PC-9 (cell line): ENCODE measurements around the gene BCL7B. TPM values are rescaled to one million over a fixed set of nuclear protein-coding genes. Genes with fewer than 3 reads are reported as not detected.
"Not testable (repeated sequence)": the region's sequence is repeated elsewhere in the genome, so short reads cannot be mapped to it uniquely, and the experiment has no call there.

Experiments used
- BruUV-seq: library from RNA; stranded (reverse); fragments of 400-500 nt; replicated peaks from 2 replicates; lab custom pipeline; 2021; lab: Mats Ljungman, UMichigan
- CTCF ChIA-PET: fragments of 300-600 bp; sonication (Branson Sonifier 250); formaldehyde crosslinking; loops from one replicate; lab custom pipeline; 2022; ENCODE audit warnings: antibody characterized with exemption; lab: Charles Lee
- POLR2A ChIA-PET: fragments of 300-600 bp; sonication (Branson Sonifier 250); formaldehyde crosslinking; loops from one replicate; lab custom pipeline; 2022; ENCODE audit warnings: antibody characterized with exemption; ENCODE audit not compliant: unreplicated experiment; lab: Charles Lee
- DNase-seq, 2 experiments: peaks; one replicate each; pipeline versions ENCODE4 v3.0.0 to v3.0.0-alpha.2; 2015 to 2022; ENCODE audit warnings: mixed read lengths in 1 of 2
- H2AFZ ChIP-seq: fragments of 200-600 bp; sonication (generic); 2 replicates; pipeline ENCODE4 v1.8.1; 2017; ENCODE audit warnings: antibody characterized with exemption
- H3F3A ChIP-seq: fragments of 200-600 bp; sonication (generic); 2 replicates; pipeline ENCODE4 v1.8.1; 2017; ENCODE audit warnings: antibody characterized with exemption, mild to moderate bottlenecking, low read depth; ENCODE audit not compliant: insufficient read depth
- H3K27ac ChIP-seq: fragments of 200-600 bp; sonication (generic); 2 replicates; pipeline ENCODE4 v1.6.1; 2016; ENCODE audit warnings: mixed run types
- H3K27me3 ChIP-seq: fragments of 200-600 bp; sonication (generic); 2 replicates; pipeline ENCODE4 v1.6.1; 2016; ENCODE audit warnings: low read depth, mixed run types; ENCODE audit not compliant: insufficient read depth
- H3K36me3 ChIP-seq: fragments of 200-600 bp; sonication (generic); 2 replicates; pipeline ENCODE4 v1.6.1; 2016; ENCODE audit warnings: low read depth, mixed run types
- H3K4me1 ChIP-seq: fragments of 200-600 bp; sonication (generic); replicated peaks from 2 replicates; pipeline ENCODE4 v1.6.1; 2016; ENCODE audit warnings: mixed run types; ENCODE audit not compliant: insufficient read depth
- H3K4me2 ChIP-seq: fragments of 200-600 bp; sonication (generic); 2 replicates; pipeline ENCODE4 v1.6.1; 2017; ENCODE audit warnings: mixed run types
- H3K4me3 ChIP-seq: fragments of 200-600 bp; sonication (generic); 2 replicates; pipeline ENCODE4 v1.6.1; 2016; ENCODE audit warnings: mixed run types
- H3K79me2 ChIP-seq: fragments of 200-600 bp; sonication (generic); 2 replicates; pipeline ENCODE4 v1.6.1; 2017; ENCODE audit warnings: low read depth, mixed run types
- H3K9me2 ChIP-seq: fragments of 200-600 bp; sonication (generic); 2 replicates; pipeline ENCODE4 v1.8.1; 2017; ENCODE audit warnings: mild to moderate bottlenecking; ENCODE audit not compliant: insufficient read depth
- H3K9me3 ChIP-seq: fragments of 200-600 bp; sonication (generic); 2 replicates; pipeline ENCODE4 v1.8.1; 2016; ENCODE audit warnings: low read depth; ENCODE audit not compliant: insufficient read depth
- H4K20me1 ChIP-seq: fragments of 200-600 bp; sonication (generic); 2 replicates; pipeline ENCODE4 v1.8.1; 2017; ENCODE audit not compliant: insufficient read depth
- CTCF ChIP-seq: fragments of 200-600 bp; sonication (generic); conservative IDR thresholded peaks from 2 replicates; pipeline ENCODE4 v1.6.1; 2017; ENCODE audit warnings: mixed run types, antibody characterized with exemption, mild to moderate bottlenecking, moderate library complexity
- EZH2 ChIP-seq: fragments of 200-600 bp; sonication (generic); IDR thresholded peaks from 2 replicates; pipeline ENCODE4 v1.8.0; 2017; ENCODE audit warnings: antibody characterized with exemption, low read depth
- intact Hi-C: fragments of 100-400 bp; cut with micrococcal nuclease; formaldehyde crosslinking; loops from one replicate; pipeline ENCODE4 v1.10.0; 2022; ENCODE audit not compliant: unreplicated experiment
- total RNA-seq: library from RNA; stranded (reverse); gene quantifications from 2 replicates; pipeline ENCODE4 v1.2.3, GENCODE V29; 2021

The BCL7B gene
- total RNA-seq, 1 experiment from 2014 or later, result 70.4 TPM

GRCh38 chr7:73582664-73583202, 25.2 kb upstream of the BCL7B start:
- intact Hi-C loops, result loop anchor here (10.0 kb wide), 1 partner anchor 242 kb away; no protein-coding TSS in a partner anchor
- H4K20me1 ChIP-seq, result no peaks in the 10 kb centered on the region
- ChIA-PET POLR2A (no interaction called here), CTCF (no interaction called here)
- no peak overlapping the region for H2AFZ ChIP-seq
- no peaks in the 10 kb centered on the region for H3K27me3 ChIP-seq
- H3K9me2 ChIP-seq, result no peaks in the 10 kb centered on the region
- no peaks in the 10 kb centered on the region for H3K9me3 ChIP-seq
- H3K4me2 ChIP-seq, result no peak overlapping the region
- peaks cover 22% of the 10 kb centered on the region; the same call in 1 of the 2 replicates for H3F3A ChIP-seq
- no peak for TF ChIP-seq CTCF
- no peak for TF ChIP-seq EZH2
- no peaks in the 10 kb centered on the region for H3K36me3 ChIP-seq
- H3K4me1 ChIP-seq, result peaks cover 22% of the 10 kb centered on the region
- H3K27ac ChIP-seq, result no peak overlapping the region
- DNase-seq, result no peak
- peaks cover 5% of the 10 kb centered on the region for H3K79me2 ChIP-seq
- BruUV-seq, result no TSS peak
- no peak overlapping the region for H3K4me3 ChIP-seq

DNA sequence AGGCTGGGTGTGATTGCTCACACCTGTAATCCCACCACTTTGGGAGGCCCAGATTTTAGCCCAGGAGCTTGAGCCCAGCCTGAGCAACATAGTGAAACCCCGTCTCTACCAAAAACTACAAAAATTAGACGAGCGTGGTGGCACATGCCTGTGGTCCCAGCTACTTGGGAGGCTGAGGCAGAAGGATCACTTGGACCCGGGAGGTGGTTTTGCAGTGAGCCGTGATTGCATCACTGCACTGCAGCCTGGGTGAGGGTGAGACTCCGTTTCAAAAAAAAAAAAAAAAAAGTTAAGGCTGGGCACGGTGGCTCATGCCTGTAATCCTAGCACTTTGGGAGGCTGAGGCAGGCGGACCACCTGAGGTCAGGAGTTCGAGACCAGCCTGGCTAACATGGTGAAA, 23.5 kb upstream of the BCL7B start:
- H3K27me3 ChIP-seq, H2AFZ ChIP-seq, CTCF ChIA-PET, H3K4me2 ChIP-seq, DNase-seq, H3K9me3 ChIP-seq, H3K9me2 ChIP-seq, H4K20me1 ChIP-seq, H3K36me3 ChIP-seq, BruUV-seq, POLR2A ChIA-PET, H3K4me3 ChIP-seq, H3K27ac ChIP-seq: not testable (repeated sequence)
- Histone ChIP-seq H3K4me1 (peaks cover 23% of the 10 kb centered on the region), H3F3A (peaks cover 14% of the 10 kb centered on the region; the same call in 1 of the 2 replicates), H3K79me2 (peaks cover 22% of the 10 kb centered on the region)
- intact Hi-C loops, result loop anchor here (10.0 kb wide), 1 partner anchor 244 kb away; no protein-coding TSS in a partner anchor

DNA sequence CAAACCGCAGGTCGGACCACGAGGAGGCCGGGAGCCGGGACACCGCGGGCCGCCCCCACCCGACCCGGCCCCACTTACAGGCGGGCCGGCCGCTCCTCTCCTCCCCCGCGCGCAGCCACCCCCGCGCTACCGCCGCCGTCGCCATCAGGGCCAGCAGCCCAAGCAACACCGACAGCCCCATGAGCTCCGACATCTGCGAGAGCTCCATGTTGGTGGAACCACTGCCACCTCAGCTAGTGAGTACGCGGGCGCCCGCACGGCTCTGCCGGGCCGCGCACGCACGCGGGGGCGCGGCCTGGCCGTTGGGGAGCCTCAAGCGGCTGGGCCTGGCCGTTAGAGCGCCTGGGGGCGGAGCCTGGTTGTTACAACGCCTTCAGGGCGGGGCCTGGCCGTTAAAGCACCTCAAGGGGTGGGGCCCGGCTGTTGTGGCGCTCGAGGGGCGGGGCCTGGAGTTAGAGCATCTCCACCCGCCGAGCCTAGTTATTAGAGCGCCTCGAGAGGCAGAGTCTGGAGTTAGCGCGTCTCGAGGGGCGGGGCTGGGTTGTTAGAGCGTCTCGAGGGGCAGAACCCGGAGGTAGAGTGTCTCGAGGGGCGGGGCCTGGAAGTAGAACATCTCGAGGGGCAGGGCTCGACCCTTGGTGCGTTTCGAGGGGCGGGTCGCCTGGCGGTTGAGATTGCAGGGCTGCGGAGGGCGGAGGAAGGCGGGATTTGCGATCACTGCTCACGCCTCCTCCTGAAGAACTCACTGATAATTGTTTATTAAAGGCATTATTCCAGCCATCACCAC, 21.0 kb upstream of the BCL7B start, which contains the start of gene TBL2:
Gene TBL2, minus strand, starts transcription at position 238 of the 787 bp plus-strand sequence. Its CDS starts 30 bp downstream, at position 208.
- peak within 1 kb of the TSS; percentile 80 for H3K4me2 ChIP-seq
- H3K4me3 ChIP-seq, result peak within 1 kb of the TSS; percentile 96
- H3F3A ChIP-seq, result peaks cover 11% of the 10 kb centered on the region; the same call in 1 of the 2 replicates
- peak; percentile 95 to 99 for DNase-seq
- H3K4me1 ChIP-seq, result peaks cover 16% of the 10 kb centered on the region
- no peaks in the 10 kb centered on the region for H3K9me2 ChIP-seq
- no peaks in the 10 kb centered on the region for H3K9me3 ChIP-seq
- H4K20me1 ChIP-seq, result peaks cover 15% of the 10 kb centered on the region
- intact Hi-C loops, result loop anchor here (5.0 kb wide), 1 partner anchor 56 kb away; the partner anchor contains the start of gene BAZ1B
- H3K27me3 ChIP-seq, result no peaks in the 10 kb centered on the region
- H3K27ac ChIP-seq, result peak within 1 kb of the TSS; percentile 73
- H3K36me3 ChIP-seq, result peaks cover 14% of the 10 kb centered on the region
- peaks cover 36% of the 10 kb centered on the region for H3K79me2 ChIP-seq
- POLR2A ChIA-PET, result interaction anchor here (0.6 to 1.0 kb wide), 7 partner anchors 9 to 248 kb away, joined by 3 to 17 read pairs (median 9); no protein-coding TSS in a partner anchor
- CTCF ChIA-PET, result interaction anchor here (0.6 to 1.0 kb wide), 2 partner anchors 10 to 908 kb away, joined by 3 to 4 read pairs; no protein-coding TSS in a partner anchor
- H2AFZ ChIP-seq, result peak within 1 kb of the TSS; percentile 74
- no peak for TF ChIP-seq EZH2
- TF ChIP-seq CTCF, result no peak
- BruUV-seq, result no TSS peak
